ENCODE measurements around the gene CCR8. TPM values are rescaled to one million over a fixed set of nuclear protein-coding genes. Genes with fewer than 3 reads are reported as not detected.

The CCR8 gene
- total RNA-seq, 1 donor from 2014 or later: not detected

GRCh38 chr3:39322936-39323335 is 6.6 kb upstream of the CCR8 start:
- Mint-ChIP-seq H3K36me3 (ENCODE audit: unreplicated experiment) (no peaks in the 10 kb centered on the region), H3K9me3 (ENCODE audit: unreplicated experiment) (peaks cover 2% of the 10 kb centered on the region), H3K4me1 (ENCODE audit: low read depth, unreplicated experiment) (no peaks in the 10 kb centered on the region), H3K27ac (ENCODE audit: unreplicated experiment) (no peak overlapping the region), H3K27me3 (ENCODE audit: unreplicated experiment) (no peaks in the 10 kb centered on the region), H3K4me3 (ENCODE audit: unreplicated experiment) (no peak overlapping the region)
- TF ChIP-seq CTCF (IDR thresholded peaks at IDR 0.05; ENCODE audit: partially characterized antibody, unreplicated experiment): no peak
- DNase-seq: no peak

- Mint-ChIP-seq H3K4me1 (ENCODE audit: low read depth, unreplicated experiment) (no peaks in the 10 kb centered on the region), H3K9me3 (ENCODE audit: unreplicated experiment) (peaks cover 2% of the 10 kb centered on the region), H3K27ac (ENCODE audit: unreplicated experiment) (no peak overlapping the region), H3K36me3 (ENCODE audit: unreplicated experiment) (no peaks in the 10 kb centered on the region), H3K4me3 (ENCODE audit: unreplicated experiment) (no peak overlapping the region), H3K27me3 (ENCODE audit: unreplicated experiment) (no peaks in the 10 kb centered on the region)
- no peak for DNase-seq
- no peak for TF ChIP-seq CTCF (IDR thresholded peaks at IDR 0.05; ENCODE audit: partially characterized antibody, unreplicated experiment)
Observed at GRCh38 chr3:39323494-39323893, 6.0 kb upstream of the CCR8 start.

- Mint-ChIP-seq H3K4me3 (ENCODE audit: unreplicated experiment) (no peak overlapping the region), H3K27ac (ENCODE audit: unreplicated experiment) (no peak overlapping the region), H3K4me1 (ENCODE audit: low read depth, unreplicated experiment) (no peaks in the 10 kb centered on the region), H3K27me3 (ENCODE audit: unreplicated experiment) (no peaks in the 10 kb centered on the region), H3K36me3 (ENCODE audit: unreplicated experiment) (no peaks in the 10 kb centered on the region), H3K9me3 (ENCODE audit: unreplicated experiment) (no peaks in the 10 kb centered on the region)
- no peak for DNase-seq
- no peak for TF ChIP-seq CTCF (IDR thresholded peaks at IDR 0.05; ENCODE audit: partially characterized antibody, unreplicated experiment)
Observed at GRCh38 chr3:39325236-39325635, 4.3 kb upstream of the CCR8 start.

- no peaks in the 10 kb centered on the region for H3K36me3 Mint-ChIP-seq (ENCODE audit: unreplicated experiment)
Observed at GRCh38 chr3:39327053-39327745, 2.3 kb upstream of the CCR8 start.

More at GRCh38 chr3:39327053-39327745, 2.3 kb upstream of the CCR8 start:
- H3K4me1 Mint-ChIP-seq (ENCODE audit: low read depth, unreplicated experiment): no peaks in the 10 kb centered on the region
- no peak for TF ChIP-seq CTCF (IDR thresholded peaks at IDR 0.05; ENCODE audit: partially characterized antibody, unreplicated experiment)
- no peaks in the 10 kb centered on the region for H3K9me3 Mint-ChIP-seq (ENCODE audit: unreplicated experiment)
- no peak overlapping the region for H3K4me3 Mint-ChIP-seq (ENCODE audit: unreplicated experiment)
- no peak for DNase-seq
- no peak overlapping the region for H3K27ac Mint-ChIP-seq (ENCODE audit: unreplicated experiment)
- H3K27me3 Mint-ChIP-seq (ENCODE audit: unreplicated experiment): no peaks in the 10 kb centered on the region

All from glutamatergic neuron (in vitro differentiated cells).